ENCODE data around the gene GFOD2.

GFOD2 gene

DNA sequence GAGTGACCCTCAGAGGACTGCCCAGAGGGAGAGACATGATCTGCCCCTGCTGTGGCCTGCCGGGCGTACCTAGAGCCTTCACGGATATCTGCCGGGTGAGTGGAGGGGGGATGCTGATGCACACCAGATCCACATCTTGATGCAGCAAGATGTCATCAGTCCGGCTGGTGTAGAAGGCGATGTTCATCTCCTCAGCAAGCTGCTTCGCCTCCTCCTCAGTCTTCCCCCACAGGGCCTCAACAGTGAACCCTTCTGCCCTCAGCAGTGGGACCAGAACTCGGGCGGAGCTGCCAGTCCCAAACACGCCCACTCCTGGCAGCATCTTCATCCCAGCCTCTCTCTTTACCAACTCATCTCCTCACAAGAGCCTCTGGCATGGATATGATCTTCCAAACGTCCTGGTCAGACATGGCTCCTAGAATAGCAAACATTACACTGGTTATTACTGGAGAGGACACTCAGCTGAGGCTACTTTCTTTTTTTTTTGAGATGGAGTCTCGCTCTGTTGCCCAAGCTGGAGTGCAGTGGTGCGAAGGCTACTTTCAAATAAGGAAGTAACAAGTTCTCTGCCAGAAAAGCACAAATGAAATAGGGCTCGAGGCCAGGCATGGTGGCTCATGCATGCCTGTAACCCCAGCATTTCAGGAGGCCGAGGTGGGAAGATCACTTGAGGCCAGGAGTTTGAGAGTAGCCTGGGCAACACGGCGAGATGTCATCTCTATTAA, 33.6 kb downstream of the GFOD2 start:
- TF ChIP-seq, protein P1, sequence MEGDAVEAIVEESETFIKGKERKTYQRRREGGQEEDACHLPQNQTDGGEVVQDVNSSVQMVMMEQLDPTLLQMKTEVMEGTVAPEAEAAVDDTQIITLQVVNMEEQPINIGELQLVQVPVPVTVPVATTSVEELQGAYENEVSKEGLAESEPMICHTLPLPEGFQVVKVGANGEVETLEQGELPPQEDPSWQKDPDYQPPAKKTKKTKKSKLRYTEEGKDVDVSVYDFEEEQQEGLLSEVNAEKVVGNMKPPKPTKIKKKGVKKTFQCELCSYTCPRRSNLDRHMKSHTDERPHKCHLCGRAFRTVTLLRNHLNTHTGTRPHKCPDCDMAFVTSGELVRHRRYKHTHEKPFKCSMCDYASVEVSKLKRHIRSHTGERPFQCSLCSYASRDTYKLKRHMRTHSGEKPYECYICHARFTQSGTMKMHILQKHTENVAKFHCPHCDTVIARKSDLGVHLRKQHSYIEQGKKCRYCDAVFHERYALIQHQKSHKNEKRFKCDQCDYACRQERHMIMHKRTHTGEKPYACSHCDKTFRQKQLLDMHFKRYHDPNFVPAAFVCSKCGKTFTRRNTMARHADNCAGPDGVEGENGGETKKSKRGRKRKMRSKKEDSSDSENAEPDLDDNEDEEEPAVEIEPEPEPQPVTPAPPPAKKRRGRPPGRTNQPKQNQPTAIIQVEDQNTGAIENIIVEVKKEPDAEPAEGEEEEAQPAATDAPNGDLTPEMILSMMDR (IDR thresholded peaks at IDR 0.05; ENCODE audit: low read depth, low read length): no peak
- TF ChIP-seq MYC (IDR thresholded peaks at IDR 0.05; ENCODE audit: low read depth, low read length) (no peak), POLR2A (IDR thresholded peaks at IDR 0.05; ENCODE audit: extremely low read depth, insufficient read length) (no peak)
- TF ChIP-seq, protein P2, sequence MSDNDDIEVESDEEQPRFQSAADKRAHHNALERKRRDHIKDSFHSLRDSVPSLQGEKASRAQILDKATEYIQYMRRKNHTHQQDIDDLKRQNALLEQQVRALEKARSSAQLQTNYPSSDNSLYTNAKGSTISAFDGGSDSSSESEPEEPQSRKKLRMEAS (IDR thresholded peaks at IDR 0.05; ENCODE audit: low read depth, low read length): no peak
- DNase-seq (ENCODE audit: low read depth): no peak
- H3K4me3 ChIP-seq (ENCODE audit: low read depth, low read length): no peak overlapping the region

DNA sequence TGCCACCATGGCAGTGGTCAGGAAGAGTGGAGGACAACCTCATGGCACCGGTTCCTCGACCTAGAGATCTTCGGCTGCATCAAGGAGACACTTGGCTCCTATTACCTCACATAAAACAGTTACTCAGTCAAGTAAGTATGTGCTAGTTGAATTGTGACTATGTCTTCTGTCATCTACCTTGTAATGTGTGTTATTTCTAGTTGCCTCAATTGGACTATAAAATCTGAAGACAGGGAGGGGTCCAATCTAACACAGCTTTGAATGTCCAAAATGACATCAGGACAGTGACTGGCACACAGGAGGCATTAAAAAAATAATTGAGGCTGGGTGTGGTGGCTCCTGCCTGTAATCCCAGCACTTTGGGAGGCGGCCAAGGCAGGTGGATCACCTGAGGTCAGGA, 35.3 kb downstream of the GFOD2 start:
- TF ChIP-seq, protein P1 (IDR thresholded peaks at IDR 0.05; ENCODE audit: low read depth, low read length): no peak
- TF ChIP-seq POLR2A (IDR thresholded peaks at IDR 0.05; ENCODE audit: extremely low read depth, insufficient read length): no peak
- TF ChIP-seq, protein P2 (IDR thresholded peaks at IDR 0.05; ENCODE audit: low read depth, low read length): no peak
- TF ChIP-seq MYC (IDR thresholded peaks at IDR 0.05; ENCODE audit: low read depth, low read length): no peak
- DNase-seq (ENCODE audit: low read depth): no peak
- H3K4me3 ChIP-seq (ENCODE audit: low read depth, low read length): no peak overlapping the region

DNA sequence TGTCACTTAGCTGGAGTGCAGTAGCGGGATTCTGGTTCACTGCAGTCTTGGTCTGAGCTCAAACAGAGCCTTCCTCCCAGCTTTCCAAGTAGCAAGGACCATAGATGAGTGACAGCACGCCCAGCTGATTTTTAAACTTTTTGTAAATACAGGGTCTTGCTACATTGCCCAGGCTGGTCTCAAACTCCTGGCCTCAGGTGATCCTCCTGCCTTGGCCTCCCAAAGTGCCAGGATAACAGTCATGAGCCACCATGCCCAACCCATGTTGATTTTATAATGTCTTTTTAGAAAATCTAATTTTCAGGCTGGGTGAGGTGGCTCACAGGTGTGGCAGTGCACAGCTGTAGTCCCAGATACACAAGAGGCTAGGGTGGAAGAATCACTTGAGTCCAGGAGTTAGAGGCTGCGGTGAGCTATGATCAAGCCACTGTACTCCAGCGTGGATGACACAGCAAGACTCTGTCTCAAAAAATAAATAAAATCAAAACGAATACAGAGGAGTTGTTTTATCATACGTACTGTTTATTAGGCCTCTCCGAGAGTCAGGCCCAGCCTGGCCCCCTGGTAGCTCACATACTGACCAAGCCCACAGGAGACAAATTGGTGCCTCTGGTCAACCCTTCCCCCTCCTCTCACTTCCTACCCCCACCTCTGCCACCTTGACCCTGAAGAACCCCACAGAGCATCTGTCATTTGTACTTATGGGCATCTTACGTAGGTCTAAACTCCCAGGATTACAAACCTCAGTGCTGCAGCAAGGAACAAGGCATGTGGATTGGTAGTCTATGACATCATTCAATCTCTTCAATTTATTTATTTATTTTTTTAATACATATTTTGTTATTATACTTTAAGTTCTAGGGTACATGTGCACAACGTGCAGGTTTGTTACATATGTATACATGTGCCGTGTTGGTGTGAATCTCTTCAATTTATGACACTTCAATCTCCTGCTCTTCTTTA, 38.9 kb downstream of the GFOD2 start:
- DNase-seq (ENCODE audit: low read depth): no peak
- TF ChIP-seq, protein P2 (IDR thresholded peaks at IDR 0.05; ENCODE audit: low read depth, low read length): no peak
- TF ChIP-seq POLR2A (IDR thresholded peaks at IDR 0.05; ENCODE audit: extremely low read depth, insufficient read length) (no peak), MYC (IDR thresholded peaks at IDR 0.05; ENCODE audit: low read depth, low read length) (no peak)
- TF ChIP-seq, protein P1 (IDR thresholded peaks at IDR 0.05; ENCODE audit: low read depth, low read length): no peak
- H3K4me3 ChIP-seq (ENCODE audit: low read depth, low read length): no peak overlapping the region

DNA sequence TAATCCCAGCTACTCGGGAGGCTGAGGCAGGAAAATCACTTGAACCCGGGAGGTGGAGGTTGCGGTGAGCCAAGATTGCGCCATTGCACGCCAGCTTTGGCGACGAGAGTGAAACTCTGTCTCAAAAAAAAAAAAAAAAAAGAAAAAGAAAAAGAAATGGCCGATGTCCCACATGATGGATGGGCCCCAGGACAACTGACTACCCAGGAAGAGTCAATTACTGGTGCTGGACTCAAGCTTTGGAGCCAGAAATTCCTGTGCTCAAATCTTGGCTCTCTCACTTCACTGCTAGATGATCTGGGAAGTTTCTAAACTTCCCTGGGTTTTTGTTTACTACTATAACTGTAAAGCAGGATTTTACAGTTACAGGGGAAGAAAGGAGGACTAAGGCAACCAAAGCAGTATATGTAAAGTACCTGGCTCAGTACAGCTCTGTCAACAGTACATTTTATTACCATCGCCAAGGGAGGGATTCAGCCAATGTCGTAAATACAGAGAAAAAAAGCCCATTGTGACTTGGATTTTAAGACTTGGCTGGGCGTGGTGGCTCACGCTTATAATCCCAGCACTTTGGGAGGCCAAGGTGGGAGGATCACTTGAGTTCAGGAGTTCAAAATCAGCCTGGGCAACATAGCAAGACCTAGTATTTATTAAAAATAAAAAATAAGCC, 40.6 kb downstream of the GFOD2 start:
- TF ChIP-seq MYC (IDR thresholded peaks at IDR 0.05; ENCODE audit: low read depth, low read length) (no peak), POLR2A (IDR thresholded peaks at IDR 0.05; ENCODE audit: extremely low read depth, insufficient read length) (no peak)
- TF ChIP-seq, protein P1 (IDR thresholded peaks at IDR 0.05; ENCODE audit: low read depth, low read length): no peak
- TF ChIP-seq, protein P2 (IDR thresholded peaks at IDR 0.05; ENCODE audit: low read depth, low read length): no peak
- H3K4me3 ChIP-seq (ENCODE audit: low read depth, low read length): no peak overlapping the region
- DNase-seq (ENCODE audit: low read depth): no peak

DNA sequence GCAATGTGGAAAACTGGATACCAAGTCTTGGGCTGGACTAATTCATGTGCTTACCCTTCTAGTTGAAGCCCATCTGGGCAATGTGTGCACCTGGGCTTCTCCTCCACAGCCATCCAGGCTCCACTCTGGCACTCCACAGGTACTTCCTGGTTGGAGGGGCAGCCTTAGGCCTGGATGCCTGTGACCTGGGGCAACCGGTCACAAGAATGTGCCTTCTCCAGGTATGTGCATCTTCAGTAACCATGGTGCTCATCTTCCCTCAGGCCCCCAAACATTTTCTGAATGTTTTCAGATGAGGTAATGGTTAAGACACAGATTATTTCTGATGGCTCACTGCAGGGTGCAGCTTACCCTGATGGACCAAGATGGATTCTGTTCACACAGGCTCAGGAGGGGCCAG, 41.4 kb downstream of the GFOD2 start:
- TF ChIP-seq, protein P2 (IDR thresholded peaks at IDR 0.05; ENCODE audit: low read depth, low read length): no peak
- TF ChIP-seq, protein P1 (IDR thresholded peaks at IDR 0.05; ENCODE audit: low read depth, low read length): no peak
- TF ChIP-seq POLR2A (IDR thresholded peaks at IDR 0.05; ENCODE audit: extremely low read depth, insufficient read length): no peak
- no peak for TF ChIP-seq MYC (IDR thresholded peaks at IDR 0.05; ENCODE audit: low read depth, low read length)
- no peak for DNase-seq (ENCODE audit: low read depth)
- no peak overlapping the region for H3K4me3 ChIP-seq (ENCODE audit: low read depth, low read length)
